HG03558 (cell line): ENCODE measurements around the gene EHMT1.
"Not testable (repeated sequence)": the region's sequence is repeated elsewhere in the genome, so short reads cannot be mapped to it uniquely, and the experiment has no call there.

Source experiments
- ATAC-seq: cut with Tn5 transposase; IDR thresholded peaks from one replicate; pipeline ENCODE4 v1.9.1; 2021; ENCODE audit warnings: moderate number of reproducible peaks; ENCODE audit not compliant: unreplicated experiment; ENCODE audit errors: extremely low read depth

Gene EHMT1

GRCh38 chr9:137772281-137772873, 153.6 kb downstream of the EHMT1 start:
- ATAC-seq, result no peak

- ATAC-seq, result no peak
These were observed 156.1 kb downstream of the EHMT1 start for GRCh38 chr9:137774775-137775386.

GRCh38 chr9:137776306-137776995, 157.6 kb downstream of the EHMT1 start:
- ATAC-seq, result no peak

GRCh38 chr9:137777761-137778160, 159.0 kb downstream of the EHMT1 start:
- no peak for ATAC-seq

GRCh38 chr9:137778336-137778735, 159.5 kb downstream of the EHMT1 start:
- ATAC-seq, result no peak

- no peak for ATAC-seq
These were observed 160.1 kb downstream of the EHMT1 start for GRCh38 chr9:137778914-137779313.

- ATAC-seq, result not testable (repeated sequence)
These were observed 161.2 kb downstream of the EHMT1 start for GRCh38 chr9:137780031-137780430.

GRCh38 chr9:137781906-137782585, 163.2 kb downstream of the EHMT1 start:
- no peak for ATAC-seq

- no peak for ATAC-seq
These were observed 164.7 kb downstream of the EHMT1 start for GRCh38 chr9:137783521-137783920.

- ATAC-seq, result no peak
These were observed 165.2 kb downstream of the EHMT1 start for GRCh38 chr9:137784046-137784445.

GRCh38 chr9:137784641-137785513, 166.1 kb downstream of the EHMT1 start:
- no peak for ATAC-seq

- no peak for ATAC-seq
These were observed 166.9 kb downstream of the EHMT1 start for GRCh38 chr9:137785704-137786161.

GRCh38 chr9:137786511-137786920, 167.7 kb downstream of the EHMT1 start:
- ATAC-seq, result no peak

GRCh38 chr9:137787381-137787780, 168.6 kb downstream of the EHMT1 start:
- no peak for ATAC-seq

- ATAC-seq, result no peak
These were observed 169.1 kb downstream of the EHMT1 start for GRCh38 chr9:137787786-137788505.

GRCh38 chr9:137788561-137789294, 169.9 kb downstream of the EHMT1 start:
- ATAC-seq, result no peak

- no peak for ATAC-seq
These were observed 170.6 kb downstream of the EHMT1 start for GRCh38 chr9:137789295-137789895.

GRCh38 chr9:137791947-137792346, 173.1 kb downstream of the EHMT1 start:
- ATAC-seq, result no peak
